A549 (cell line): Measurements from ENCODE around the gene VIPR2. TPM values are rescaled to one million over a fixed set of nuclear protein-coding genes. Genes with fewer than 3 reads are reported as not detected.

Experiments used
- ATAC-seq, 2 experiments: fragments of 200-7000 bp in 1 of 2; fragments of >200 bp in 1 of 2; cut with Nextera tagmentation in 1 of 2; cut with Tn5 transposase in 1 of 2; 3 replicates each; pipeline versions ENCODE4 v1.8.0 to v1.9.1; 2018 to 2020; ENCODE audit warnings: mild to moderate bottlenecking in 1 of 2, moderate library complexity in 1 of 2
- CTCF ChIA-PET: fragments of 300-600 bp; sonication (Branson Sonifier 250); formaldehyde crosslinking; extraction: SDS; loops from one replicate; lab custom pipeline; 2021; ENCODE audit warnings: antibody characterized with exemption, inconsistent platforms; lab: Yijun Ruan, JAX
- POLR2A ChIA-PET: fragments of 350-600 bp; formaldehyde crosslinking; extraction: SDS; loops from one replicate; lab custom pipeline; 2021; ENCODE audit warnings: antibody characterized with exemption, inconsistent platforms; lab: Yijun Ruan, JAX
- DNase-seq, 2 experiments: peaks; one replicate each; pipeline versions ENCODE4 v3.0.0 to v3.0.0-alpha.2; 2011 to 2016; ENCODE audit warnings: low read depth in 1 of 2, low spot score in 1 of 2
- FAIRE-seq: peaks from 2 replicates; lab custom pipeline; 2011; peaks lifted over from hg19 to GRCh38; lab: Jason Lieb, UNC
- H3K27ac ChIP-seq, 2 experiments: fragments of >200 bp; sonication (Bioruptor Twin); formaldehyde crosslinking; 3 replicates each; pipeline ENCODE4 v1.5.1; 2016 to 2017
- H3K4me1 ChIP-seq: fragments of >200 bp; sonication (Bioruptor Twin); formaldehyde crosslinking; 3 replicates; pipeline ENCODE4 v1.6.1; 2016
- H3K4me2 ChIP-seq: fragments of >200 bp; sonication (Bioruptor Twin); formaldehyde crosslinking; 3 replicates; pipeline ENCODE4 v1.6.1; 2016
- H3K4me3 ChIP-seq: fragments of >200 bp; sonication (Bioruptor Twin); formaldehyde crosslinking; 3 replicates; pipeline ENCODE4 v1.5.1; 2016
- H3K9me3 ChIP-seq: fragments of >200 bp; sonication (Bioruptor Twin); formaldehyde crosslinking; 3 replicates; pipeline ENCODE4 v1.6.1; 2016
- BCL3 ChIP-seq: fragments of >200 bp; sonication (Bioruptor Twin); formaldehyde crosslinking; IDR thresholded peaks from 3 replicates; pipeline ENCODE4 v1.6.1; 2016
- BHLHE40 ChIP-seq: IDR thresholded peaks from 2 replicates; pipeline ENCODE4 v1.6.1; 2012; ENCODE audit warnings: low read depth, low read length, inconsistent platforms
- CBX2 ChIP-seq: fragments of 200-600 bp; sonication (generic); IDR thresholded peaks from 2 replicates; pipeline ENCODE4 v1.6.1; 2016; ENCODE audit warnings: low read depth, mild to moderate bottlenecking, borderline replicate concordance
- CBX8 ChIP-seq: fragments of 200-600 bp; sonication (generic); IDR thresholded peaks from 2 replicates; pipeline ENCODE4 v1.6.1; 2016
- CEBPB ChIP-seq, 2 experiments: fragments of >200 bp in 1 of 2; sonication (Bioruptor Twin) in 1 of 2; formaldehyde crosslinking in 1 of 2; IDR thresholded peaks; 2 replicates each; pipeline ENCODE4 v1.6.1; 2012 to 2016
- EHF ChIP-seq: fragments of 250-450 bp; sonication (Bioruptor Pico); IDR thresholded peaks from 2 replicates; pipeline ENCODE4 v1.5.0; 2020; ENCODE audit warnings: mild to moderate bottlenecking
- EP300 ChIP-seq, 2 experiments: fragments of >200 bp; sonication (Bioruptor Twin); formaldehyde crosslinking; IDR thresholded peaks; 2 replicates in 1 of 2; 3 replicates in 1 of 2; pipeline ENCODE4 v1.6.1; 2016 to 2017
- ESRRA ChIP-seq: fragments of 150-350 bp; IDR thresholded peaks from 2 replicates; pipeline ENCODE4 v1.6.1; 2014; ENCODE audit warnings: mild to moderate bottlenecking, low read length, borderline replicate concordance
- FOSB ChIP-seq: fragments of 250-450 bp; sonication (Bioruptor Pico); IDR thresholded peaks from 2 replicates; pipeline ENCODE4 v1.5.0; 2020; ENCODE audit warnings: mild to moderate bottlenecking, moderate library complexity
- FOSL2 ChIP-seq, 2 experiments: fragments of 450-650 bp in 1 of 2; fragments of >200 bp in 1 of 2; sonication (Bioruptor Twin) in 1 of 2; formaldehyde crosslinking; IDR thresholded peaks; 2 replicates each; pipeline versions ENCODE4 v1.5.0 to v1.6.1; 2016 to 2020; ENCODE audit warnings: mild to moderate bottlenecking in 1 of 2, moderate library complexity in 1 of 2
- GATA3 ChIP-seq: IDR thresholded peaks from 2 replicates; pipeline ENCODE4 v1.6.1; 2012; ENCODE audit warnings: borderline replicate concordance
- HDAC2 ChIP-seq: fragments of 200-600 bp; sonication (generic); IDR thresholded peaks from 2 replicates; pipeline ENCODE4 v1.6.1; 2016
- HES2 ChIP-seq: fragments of >200 bp; sonication (Bioruptor Twin); formaldehyde crosslinking; IDR thresholded peaks from 2 replicates; pipeline ENCODE4 v1.6.1; 2016
- HEYL ChIP-seq: fragments of 250-450 bp; sonication (Bioruptor Pico); IDR thresholded peaks from 2 replicates; pipeline ENCODE4 v1.8.0; 2021; ENCODE audit warnings: mild to moderate bottlenecking, moderate library complexity
- HOXA7 ChIP-seq: fragments of 250-450 bp; sonication (Bioruptor Pico); IDR thresholded peaks from 2 replicates; pipeline ENCODE4 v1.5.0; 2020; ENCODE audit warnings: mild to moderate bottlenecking, moderate library complexity
- HOXB13 ChIP-seq: fragments of 250-450 bp; sonication (Bioruptor Pico); IDR thresholded peaks from 2 replicates; pipeline ENCODE4 v1.5.0; 2020; ENCODE audit warnings: low read depth, mild to moderate bottlenecking, moderate library complexity
- JUNB ChIP-seq: fragments of >200 bp; sonication (Bioruptor Twin); formaldehyde crosslinking; IDR thresholded peaks from 2 replicates; pipeline ENCODE4 v1.6.1; 2016
- MAFK ChIP-seq: fragments of 450-650 bp; IDR thresholded peaks from 2 replicates; pipeline ENCODE4 v1.6.1; 2014; ENCODE audit not compliant: partially characterized antibody
- MAX ChIP-seq: IDR thresholded peaks from 2 replicates; pipeline ENCODE4 v1.6.1; 2012
- MYC ChIP-seq: IDR thresholded peaks from 2 replicates; pipeline ENCODE4 v1.6.1; 2012; ENCODE audit warnings: mild to moderate bottlenecking, inconsistent platforms, low read length, improper control_type of control experiment, borderline replicate concordance
- NFE2L2 ChIP-seq: fragments of 150-350 bp; conservative IDR thresholded peaks from 2 replicates; pipeline ENCODE4 v1.6.1; 2014; ENCODE audit warnings: low read length
- NPAS2 ChIP-seq: fragments of 250-450 bp; sonication (Bioruptor Pico); IDR thresholded peaks from 2 replicates; pipeline ENCODE4 v1.8.0; 2022; ENCODE audit warnings: mild to moderate bottlenecking, moderate library complexity, borderline replicate concordance
- PBX3 ChIP-seq: IDR thresholded peaks from 2 replicates; pipeline ENCODE4 v1.6.1; 2012
- PHF8 ChIP-seq: fragments of 200-600 bp; sonication (generic); IDR thresholded peaks from 2 replicates; pipeline ENCODE4 v1.6.1; 2016; ENCODE audit warnings: low read depth, mild to moderate bottlenecking, antibody characterized with exemption, moderate library complexity, borderline replicate concordance
- SMC3 ChIP-seq: fragments of >200 bp; sonication (Bioruptor Twin); formaldehyde crosslinking; IDR thresholded peaks from 3 replicates; pipeline ENCODE4 v1.6.1; 2018; ENCODE audit warnings: inconsistent platforms
- TP53 ChIP-seq: fragments of 250-450 bp; sonication (Bioruptor Pico); IDR thresholded peaks from 2 replicates; pipeline ENCODE4 v1.5.0; 2021; ENCODE audit warnings: mild to moderate bottlenecking, moderate library complexity
- USF2 ChIP-seq: fragments of 450-650 bp; IDR thresholded peaks from 2 replicates; pipeline ENCODE4 v1.6.1; 2014; ENCODE audit warnings: antibody characterized with exemption
- ZC3H11A ChIP-seq: fragments of 450-650 bp; IDR thresholded peaks from 2 replicates; pipeline ENCODE4 v1.6.1; 2014; ENCODE audit warnings: antibody characterized with exemption, mild to moderate bottlenecking
- ZFP36 ChIP-seq: fragments of 450-650 bp; IDR thresholded peaks from 2 replicates; pipeline ENCODE4 v1.6.1; 2014; ENCODE audit warnings: borderline replicate concordance; ENCODE audit not compliant: partially characterized antibody
- ZNF302 ChIP-seq: fragments of 250-450 bp; sonication (Bioruptor Pico); IDR thresholded peaks from 2 replicates; pipeline ENCODE4 v1.9.0; 2021; ENCODE audit warnings: inconsistent platforms, mild to moderate bottlenecking, moderate library complexity
- ZSCAN20 ChIP-seq: fragments of 250-450 bp; sonication (Bioruptor Pico); IDR thresholded peaks from 2 replicates; pipeline ENCODE4 v1.8.0; 2022; ENCODE audit warnings: mild to moderate bottlenecking, moderate library complexity
- WGBS: methylation state at CpG from one replicate; pipeline ENCODE4 v1.1.6; 2017; ENCODE audit errors: missing lambda C conversion rate; 5-methylcytosine and 5-hydroxymethylcytosine counted together
- polyA plus RNA-seq, 4 experiments: library from polyadenylated mRNA; depleted of rRNA in 3 of 4; stranded (reverse); fragments of >200 nt; fragmentation: RNase III in 1 of 4; extraction: RNeasy Plus Mini Kit Qiagen cat#74134 plus additional on column Dnase treatment in 1 of 4; gene quantifications; 2 replicates in 3 of 4; 3 replicates in 1 of 4; pipeline ENCODE4 v1.2.3, GENCODE V29; 2011 to 2017

VIPR2 gene
- polyA plus RNA-seq, 2 of the 4 experiments (the other 2 are of a cell fraction), result not detected

- 62% methylated on average over 13 of the region's 13 CpGs for WGBS
- DNase-seq, result no peak
- Histone ChIP-seq H3K4me1 (no peaks in the 10 kb centered on the region), H3K4me2 (no peak overlapping the region), H3K9me3 (no peaks in the 10 kb centered on the region), H3K27ac (no peak overlapping the region), H3K4me3 (no peak overlapping the region)
- no peak for FAIRE-seq
- no peak; a peak in 1 of 6 replicates for ATAC-seq
- POLR2A ChIA-PET, result no interaction called here
- CTCF ChIA-PET, result no interaction called here
- TF ChIP-seq CBX8 (no peak), HEYL (CRISPR knock-in tag) (no peak), EHF (CRISPR knock-in tag) (no peak), ZNF302 (CRISPR knock-in tag) (no peak), CBX2 (no peak), FOSB (CRISPR knock-in tag) (no peak), TP53 (CRISPR knock-in tag) (no peak), FOSL2 (IDR thresholded peaks at IDR 0.05) (no peak), FOSL2 (CRISPR knock-in tag; IDR thresholded peaks at IDR 0.05) (no peak), HES2 (no peak), JUNB (no peak), SMC3 (no peak), HOXA7 (CRISPR knock-in tag) (no peak), NFE2L2 (no peak), CEBPB (IDR thresholded peaks at IDR 0.05) (no peak), BHLHE40 (no peak), USF2 (no peak), HDAC2 (no peak), MAFK (no peak)
Observed at GRCh38 chr7:159152816-159153215, 8.1 kb upstream of the VIPR2 start.

- POLR2A ChIA-PET, result no interaction called here
- CTCF ChIA-PET, result interaction anchor here (0.6 kb wide), 1 partner anchor 244 kb away, joined by 3 read pairs; no protein-coding TSS in a partner anchor
- ATAC-seq (no peak), DNase-seq (no peak), FAIRE-seq (no peak)
- WGBS, result 75% methylated on average over 8 of the region's 8 CpGs
- no peak overlapping the region for H3K4me3 ChIP-seq
- no peak overlapping the region for H3K4me2 ChIP-seq
- no peak overlapping the region for H3K27ac ChIP-seq
- no peaks in the 10 kb centered on the region for H3K4me1 ChIP-seq
- H3K9me3 ChIP-seq, result no peaks in the 10 kb centered on the region
- no peak for TF ChIP-seq PBX3
- TF ChIP-seq ESRRA, result no peak
- TF ChIP-seq PHF8, result no peak
- TF ChIP-seq ZSCAN20 (CRISPR knock-in tag), result no peak
- TF ChIP-seq NPAS2 (CRISPR knock-in tag), result no peak
- TF ChIP-seq EHF (CRISPR knock-in tag), result no peak
- TF ChIP-seq MAFK, result no peak
- TF ChIP-seq MYC, result no peak
- no peak for TF ChIP-seq ZFP36
- TF ChIP-seq ZC3H11A, result no peak
- no peak for TF ChIP-seq BCL3
- TF ChIP-seq CBX2, result no peak
- TF ChIP-seq GATA3, result no peak
- TF ChIP-seq EP300 (IDR thresholded peaks at IDR 0.05), result no peak
- no peak for TF ChIP-seq HOXB13 (CRISPR knock-in tag)
- no peak for TF ChIP-seq MAX
- no peak for TF ChIP-seq USF2
- no peak for TF ChIP-seq NFE2L2
Observed at GRCh38 chr7:159151231-159151630, 6.6 kb upstream of the VIPR2 start.
